ENCODE data around the gene RIN3. TPM values are rescaled to one million over a fixed set of nuclear protein-coding genes. Genes with fewer than 3 reads are reported as not detected.
"Not testable (repeated sequence)": the region's sequence is repeated elsewhere in the genome, so short reads cannot be mapped to it uniquely, and the experiment has no call there.

RIN3 gene
- polyA plus RNA-seq, 4 donors = 5.1 to 8.0 (median 6.8) TPM

DNA sequence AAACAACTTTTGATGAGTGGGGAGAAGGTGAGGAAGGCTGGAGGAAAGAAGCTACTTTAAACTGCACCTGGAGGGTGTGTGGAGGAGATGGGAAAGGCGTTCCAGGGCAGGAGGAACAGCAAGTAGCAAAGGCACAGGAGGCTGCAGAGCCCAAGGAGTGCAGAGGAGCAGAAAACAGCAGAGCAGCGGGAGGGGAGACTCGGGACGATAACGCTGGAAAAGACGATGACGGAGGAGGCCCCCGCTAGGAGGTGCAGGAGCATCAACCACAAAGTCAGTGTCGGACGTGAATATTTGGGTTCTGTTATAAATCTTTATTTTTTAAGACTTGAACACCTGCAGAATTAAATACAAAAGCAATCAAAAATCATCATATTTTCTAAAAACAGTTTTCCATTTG is 189.9 kb downstream of the RIN3 start:
- no peak for DNase-seq (ENCODE audit: low read depth in 4 of 4, low spot score in 3 of 4)

DNA sequence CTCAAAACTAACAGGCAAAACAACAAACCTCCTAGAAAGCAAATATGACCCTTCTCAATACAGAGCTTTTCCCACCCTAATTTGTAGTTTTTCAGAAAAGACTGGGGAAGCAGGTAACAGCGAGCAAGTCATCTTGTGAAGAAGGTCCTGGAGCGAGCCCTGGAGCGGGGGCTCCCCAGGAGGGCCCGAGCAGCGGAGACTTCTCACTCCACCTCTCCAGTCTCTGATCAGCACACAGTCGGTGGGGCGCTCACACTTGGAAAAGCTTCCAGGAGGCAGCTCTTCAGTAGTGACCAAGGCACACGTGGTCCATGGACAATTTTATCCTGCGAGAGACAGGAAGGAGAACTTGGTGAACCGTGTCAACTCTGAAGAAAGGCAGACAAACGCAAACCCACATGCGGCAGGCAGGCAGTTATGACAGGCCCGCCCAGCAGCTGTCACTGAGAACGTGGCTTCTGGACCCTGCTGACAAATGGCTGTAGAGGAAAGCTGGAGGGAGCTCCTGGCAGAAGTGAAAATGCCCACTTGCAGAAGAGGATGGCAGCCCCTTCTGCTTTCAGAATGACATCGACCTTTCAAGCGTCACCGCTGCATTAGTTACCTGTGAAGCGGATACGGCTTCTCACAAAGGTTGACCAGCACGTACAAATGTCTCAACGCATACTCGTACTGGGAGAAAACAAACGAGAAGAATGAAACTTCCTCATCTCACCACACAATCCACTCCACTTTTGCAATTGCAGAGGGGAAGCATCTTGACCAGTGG is 190.6 kb downstream of the RIN3 start:
- DNase-seq (ENCODE audit: low read depth in 4 of 4, low spot score in 3 of 4) = no peak

DNA sequence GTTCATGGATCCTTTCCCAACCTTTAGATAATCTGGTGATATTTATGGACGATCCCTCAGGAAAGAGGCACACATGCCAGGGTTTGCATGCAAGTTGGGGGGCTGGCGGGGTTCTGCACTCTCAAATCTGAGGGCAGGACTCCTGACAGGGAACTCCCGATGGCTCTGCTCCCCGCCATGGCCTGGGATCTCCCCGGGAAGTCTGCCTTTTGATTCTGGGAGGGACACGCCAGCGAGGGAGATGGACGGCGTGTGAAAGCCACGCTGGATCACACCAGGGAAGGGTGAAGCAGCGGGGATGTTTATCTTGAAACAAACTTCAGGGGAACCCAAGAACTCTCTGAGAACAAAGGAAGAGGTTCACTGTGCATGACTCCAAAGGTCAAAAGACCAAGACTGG is 191.2 kb downstream of the RIN3 start:
- DNase-seq (ENCODE audit: low read depth in 4 of 4, low spot score in 3 of 4) = no peak

- DNase-seq (ENCODE audit: low read depth in 4 of 4, low spot score in 3 of 4) = no peak
These were observed 192.8 kb downstream of the RIN3 start for GRCh38 chr14:92706386-92706785.

DNA sequence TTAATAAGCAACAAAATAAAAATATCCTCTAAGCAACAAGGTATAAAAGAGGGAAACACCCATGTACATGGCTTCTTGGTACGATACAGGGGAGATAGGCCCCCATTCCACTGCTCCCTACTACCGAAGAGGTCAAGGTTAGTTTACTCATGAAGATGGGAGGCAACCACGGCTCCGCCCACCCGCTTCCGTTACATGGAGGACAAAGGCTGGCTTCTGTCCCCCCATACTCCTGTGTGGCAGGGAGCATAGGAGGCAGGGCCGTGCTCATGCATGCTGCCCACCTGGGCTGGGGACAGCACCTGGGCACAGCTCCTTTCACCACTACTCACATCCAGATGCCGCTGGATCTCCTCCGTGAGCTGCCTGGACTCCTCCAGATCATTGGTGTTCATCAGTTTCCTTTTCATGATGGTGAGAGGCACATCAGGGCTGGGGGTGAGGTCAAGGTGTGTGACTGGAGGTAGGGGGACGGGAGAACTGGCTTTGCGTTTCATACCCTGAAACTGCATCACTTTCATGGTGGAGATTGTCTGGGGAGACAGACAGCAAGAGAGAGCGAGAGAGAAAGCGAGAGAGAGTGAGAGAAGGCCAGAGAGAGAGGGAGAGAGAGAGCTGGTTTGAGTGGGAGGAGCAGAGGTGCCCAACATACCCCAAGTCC is 195.9 kb downstream of the RIN3 start:
- no peak for DNase-seq (ENCODE audit: low read depth in 4 of 4, low spot score in 3 of 4)

- DNase-seq (ENCODE audit: low read depth in 4 of 4, low spot score in 3 of 4) = no peak
These were observed 196.4 kb downstream of the RIN3 start for GRCh38 chr14:92710001-92710341.

DNA sequence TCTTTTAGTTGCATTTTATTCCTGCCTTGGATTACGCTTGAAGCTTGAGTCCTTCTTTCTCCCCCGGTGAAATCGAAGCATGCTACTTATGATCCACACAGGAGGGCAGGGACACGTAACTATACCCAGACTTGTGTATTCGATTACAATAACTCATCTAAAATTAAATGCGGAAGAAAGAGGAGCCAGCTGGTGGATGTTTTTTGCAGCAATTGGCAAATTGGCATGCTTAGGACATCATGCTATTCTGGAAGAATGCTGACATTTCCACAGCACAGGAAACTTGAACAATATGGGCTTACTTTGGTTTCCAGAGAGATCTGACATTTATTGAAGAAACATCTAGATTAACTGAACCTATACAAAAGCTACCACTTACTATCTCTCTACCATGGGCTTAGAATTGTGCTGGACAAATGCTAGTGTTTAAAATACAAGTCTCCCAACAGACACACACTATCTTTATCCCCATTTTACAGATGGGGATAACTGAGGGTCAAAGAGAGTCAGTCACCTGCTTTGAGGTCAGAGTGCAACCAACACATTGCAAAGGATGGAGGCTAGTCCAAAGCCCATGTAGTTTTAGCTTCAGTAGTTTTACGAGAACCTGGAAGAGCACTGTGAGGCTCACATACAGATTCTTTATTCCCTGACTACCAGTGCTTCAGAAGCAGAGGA is 198.5 kb downstream of the RIN3 start:
- no peak for DNase-seq (ENCODE audit: low read depth in 4 of 4, low spot score in 3 of 4)

DNA sequence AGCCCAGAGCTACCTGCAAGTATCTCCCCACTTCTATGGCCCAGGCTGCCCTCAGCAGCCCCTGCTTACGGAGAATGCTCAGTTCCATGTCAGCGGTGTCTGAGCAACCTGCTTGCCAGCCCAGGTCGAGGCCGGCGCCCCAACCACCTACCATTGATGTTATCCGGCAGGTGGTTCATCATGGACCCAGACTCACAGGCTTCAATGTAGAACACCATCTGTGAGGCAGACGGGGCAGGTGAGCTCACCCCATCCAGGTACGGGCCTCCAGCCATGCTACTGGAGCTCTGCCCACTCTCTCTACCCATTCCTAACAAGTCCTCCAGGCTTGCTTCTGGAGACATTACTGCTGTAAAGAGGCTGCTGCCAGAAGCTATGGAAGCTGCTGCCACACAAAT is 199.1 kb downstream of the RIN3 start:
- DNase-seq (ENCODE audit: low read depth in 4 of 4, low spot score in 3 of 4) = no peak

GRCh38 chr14:92714739-92715307 is 201.2 kb downstream of the RIN3 start:
- not testable (repeated sequence) for DNase-seq (ENCODE audit: low read depth in 4 of 4, low spot score in 3 of 4)

DNA sequence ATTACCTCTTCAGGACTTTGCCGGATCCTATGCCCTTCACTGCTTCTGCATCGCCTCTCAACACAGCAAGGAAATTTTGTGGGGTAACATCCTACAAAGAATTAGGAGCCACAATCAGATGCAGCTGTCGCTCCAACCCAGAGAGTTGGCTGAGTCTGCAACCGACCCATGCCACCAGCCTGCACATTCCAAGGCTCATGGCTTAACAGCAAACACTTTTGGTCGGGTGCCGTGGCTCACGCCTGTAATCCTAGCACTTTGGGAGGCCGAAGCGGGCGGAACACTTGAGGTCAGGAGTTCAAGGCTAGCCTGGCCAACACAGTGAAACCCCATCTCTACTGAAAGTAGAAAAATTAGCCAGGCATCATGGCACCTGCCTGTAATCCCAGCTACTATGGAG is 202.6 kb downstream of the RIN3 start:
- DNase-seq (ENCODE audit: low read depth in 4 of 4, low spot score in 3 of 4) = no peak

DNA sequence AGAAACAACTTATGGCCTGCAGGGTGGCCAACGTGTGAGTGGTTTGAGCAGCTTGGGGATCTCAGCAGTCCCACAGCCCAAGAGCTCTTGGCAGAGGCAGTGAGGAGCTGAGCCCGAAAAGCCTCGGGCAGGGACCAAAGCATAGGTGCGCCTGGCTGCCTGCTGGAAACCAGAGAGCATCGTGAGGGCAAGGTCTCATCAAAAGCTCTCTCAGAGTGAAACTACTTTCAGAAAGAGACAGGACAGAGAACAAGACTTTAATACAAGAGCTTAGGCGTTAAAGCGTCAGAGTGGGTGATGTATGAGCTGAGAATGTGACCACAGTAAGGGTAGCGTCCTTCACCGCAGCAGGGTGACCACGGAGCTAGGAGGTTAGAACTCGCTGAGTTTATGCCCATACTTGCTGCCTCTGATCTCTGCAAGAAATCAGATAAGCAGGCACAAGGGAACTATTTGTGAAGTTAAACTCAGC is 204.0 kb downstream of the RIN3 start:
- DNase-seq (ENCODE audit: low read depth in 4 of 4, low spot score in 3 of 4) = no peak

DNA sequence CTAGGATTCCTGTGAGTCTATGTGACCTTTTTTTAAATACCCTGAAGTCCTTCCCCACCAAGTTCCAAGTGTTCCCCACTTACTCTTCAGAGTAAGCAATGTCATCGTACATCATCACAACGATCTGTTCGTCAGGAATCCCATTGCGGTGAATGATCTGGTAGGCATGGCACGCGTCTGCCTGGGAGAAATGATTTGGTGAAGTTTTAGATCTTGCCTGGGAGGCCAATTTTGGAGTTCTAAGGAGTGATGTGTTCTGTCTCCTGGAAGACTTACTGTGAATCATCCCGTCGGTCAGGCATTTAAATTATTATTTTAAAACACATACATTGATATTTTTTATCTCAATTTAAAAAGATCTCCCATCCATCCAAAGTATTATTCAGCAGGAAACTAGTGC is 205.1 kb downstream of the RIN3 start:
- no peak for DNase-seq (ENCODE audit: low read depth in 4 of 4, low spot score in 3 of 4)

DNA sequence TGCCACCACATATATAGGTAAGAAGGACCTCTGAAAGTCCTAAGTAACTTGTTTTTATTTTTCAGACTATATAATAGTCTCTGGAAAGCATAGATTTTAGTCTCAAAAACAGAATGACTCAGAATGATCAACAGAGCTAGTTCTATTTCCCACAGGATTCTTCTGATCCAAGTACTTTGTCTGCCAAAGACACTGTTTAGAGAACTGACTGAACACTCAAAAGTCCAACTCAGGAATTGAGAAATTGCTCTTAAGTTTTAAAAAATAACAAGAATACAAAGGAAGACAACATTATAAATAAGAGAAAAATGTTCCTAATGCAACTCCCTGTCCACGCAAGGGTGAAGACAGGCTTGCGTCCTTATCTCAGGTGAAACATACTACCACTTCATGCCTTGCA is 205.8 kb downstream of the RIN3 start:
- no peak for DNase-seq (ENCODE audit: low read depth in 4 of 4, low spot score in 3 of 4)

GRCh38 chr14:92719890-92720323 is 206.3 kb downstream of the RIN3 start:
- no peak for DNase-seq (ENCODE audit: low read depth in 4 of 4, low spot score in 3 of 4)

- no peak for DNase-seq (ENCODE audit: low read depth in 4 of 4, low spot score in 3 of 4)
These were observed 211.1 kb downstream of the RIN3 start for GRCh38 chr14:92724516-92725340.

DNA sequence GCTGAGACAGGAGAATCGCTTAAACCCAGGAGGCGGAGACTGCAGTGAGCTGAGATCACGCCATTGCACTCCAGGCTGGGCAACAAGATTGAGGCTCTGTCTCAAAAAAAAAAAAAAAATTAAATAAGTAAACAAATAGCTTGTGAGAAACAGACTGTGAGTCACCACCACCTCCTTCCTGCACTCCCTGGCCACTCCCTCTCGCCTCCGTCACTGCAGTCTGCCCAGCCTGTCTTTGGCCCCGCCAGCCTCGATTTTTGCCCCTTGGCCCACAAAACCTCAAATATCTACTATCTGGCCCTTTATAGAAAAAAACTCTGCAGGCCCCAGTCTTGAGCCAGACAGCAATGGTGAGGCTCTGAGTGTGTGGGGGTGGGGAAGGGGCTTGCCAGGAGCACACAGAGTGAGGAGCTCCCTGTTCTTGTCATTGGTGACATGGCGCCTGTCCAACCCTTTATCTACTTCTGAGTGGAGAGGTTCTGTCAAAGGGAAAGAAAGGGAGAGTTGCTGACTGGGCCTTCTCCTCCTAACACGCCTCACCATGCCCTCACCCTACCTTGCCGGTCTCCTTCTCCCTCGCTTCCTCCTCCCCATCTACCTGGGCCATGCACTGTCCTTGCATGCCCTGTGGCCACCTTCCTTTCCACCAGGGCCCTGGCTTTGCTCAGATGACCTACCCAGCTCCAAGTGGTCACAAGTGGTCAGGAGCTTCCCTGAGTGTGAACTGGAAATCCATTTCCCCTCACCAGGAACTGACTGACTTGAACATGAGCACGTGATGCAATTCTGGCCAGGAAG is 212.8 kb downstream of the RIN3 start:
- no peak for DNase-seq (ENCODE audit: low read depth in 4 of 4, low spot score in 3 of 4)

GRCh38 chr14:92726933-92727262 is 213.3 kb downstream of the RIN3 start:
- DNase-seq (ENCODE audit: low read depth in 4 of 4, low spot score in 3 of 4) = no peak

- DNase-seq (ENCODE audit: low read depth in 4 of 4, low spot score in 3 of 4) = no peak
These were observed 215.3 kb downstream of the RIN3 start for GRCh38 chr14:92728759-92729364.

- DNase-seq (ENCODE audit: low read depth in 4 of 4, low spot score in 3 of 4) = no peak
These were observed 216.2 kb downstream of the RIN3 start for GRCh38 chr14:92729634-92730358.

All from left renal pelvis (tissue), 4 donors.